GM12878 (cell line): ENCODE measurements around the gene AMH. TPM values are rescaled to one million over a fixed set of nuclear protein-coding genes. Genes with fewer than 3 reads are reported as not detected.

Experiments
- ATAC-seq: fragments of 200-7000 bp; cut with Tn5 transposase; 3 replicates; pipeline ENCODE4 v1.9.1; 2020; ENCODE audit warnings: mild to moderate bottlenecking, moderate library complexity
- BruUV-seq: library from RNA; stranded (reverse); fragments of 400-500 nt; replicated peaks from 2 replicates; lab custom pipeline; 2021; lab: Mats Ljungman, UMichigan
- CTCF ChIA-PET: fragments of 300-600 bp; sonication (Branson Sonifier 250); formaldehyde crosslinking; extraction: SDS; loops from one replicate; lab custom pipeline; 2021; ENCODE audit warnings: inconsistent platforms; lab: Yijun Ruan, JAX
- POLR2A ChIA-PET: fragments of 350-600 bp; formaldehyde crosslinking; extraction: SDS; loops from one replicate; lab custom pipeline; 2021; ENCODE audit warnings: inconsistent platforms; lab: Charles Lee
- RAD21 ChIA-PET: fragments of 300-600 bp; sonication (Branson Sonifier 250); formaldehyde crosslinking; loops from one replicate; lab custom pipeline; 2023; ENCODE audit warnings: antibody characterized with exemption; ENCODE audit not compliant: unreplicated experiment; lab: Charles Lee
- SMC1A ChIA-PET: fragments of 300-600 bp; sonication (Branson Sonifier 250); formaldehyde crosslinking; loops from one replicate; lab custom pipeline; 2023; ENCODE audit not compliant: unreplicated experiment, uncharacterized antibody; lab: Charles Lee
- DNase-seq: peaks from one replicate; pipeline ENCODE4 v3.0.0-alpha.2; 2011; ENCODE audit warnings: low read depth, low spot score
- FAIRE-seq: peaks from 3 replicates; lab custom pipeline; 2011; peaks lifted over from hg19 to GRCh38; lab: Jason Lieb, UNC
- H2AFZ ChIP-seq: 2 replicates; pipeline ENCODE4 v1.6.0; 2011; ENCODE audit warnings: low read depth, low read length, control low read depth; ENCODE audit not compliant: control insufficient read depth
- H3K27ac ChIP-seq: 2 replicates; pipeline ENCODE4 v1.5.1; 2011; ENCODE audit warnings: control low read depth; ENCODE audit not compliant: control insufficient read depth, insufficient read depth
- H3K27me3 ChIP-seq, 2 experiments: replicated peaks in 1 of 2; 2 replicates each; pipeline versions ENCODE4 v1.6.0 to v1.6.1; 2011; ENCODE audit warnings: low read length in 1 of 2; ENCODE audit not compliant: control insufficient read depth in 2 of 2, insufficient read depth in 2 of 2
- H3K36me3 ChIP-seq, 2 experiments: 2 replicates each; pipeline ENCODE4 v1.5.1; 2011; ENCODE audit warnings: low read length in 1 of 2; ENCODE audit not compliant: control insufficient read depth in 2 of 2, insufficient read depth in 2 of 2
- H3K4me1 ChIP-seq: 2 replicates; pipeline ENCODE4 v1.6.1; 2011; ENCODE audit warnings: mild to moderate bottlenecking, low read length, moderate library complexity, mixed read lengths; ENCODE audit not compliant: control insufficient read depth, insufficient read depth
- H3K4me2 ChIP-seq: 2 replicates; pipeline ENCODE4 v1.6.0; 2011; ENCODE audit warnings: control low read depth; ENCODE audit not compliant: control insufficient read depth, insufficient read depth
- H3K4me3 ChIP-seq: fragments of 200-600 bp; sonication (generic); 2 replicates; pipeline ENCODE4 v1.5.1; 2016
- H3K79me2 ChIP-seq: 2 replicates; pipeline ENCODE4 v1.6.0; 2011; ENCODE audit warnings: low read length; ENCODE audit not compliant: control insufficient read depth, insufficient read depth
- H3K9ac ChIP-seq: 2 replicates; pipeline ENCODE4 v1.8.0; 2011; ENCODE audit warnings: low read length, control low read depth, mixed read lengths; ENCODE audit not compliant: control insufficient read depth, insufficient read depth
- H3K9me3 ChIP-seq: replicated peaks from 3 replicates; pipeline ENCODE4 v1.5.1; 2011; ENCODE audit warnings: mild to moderate bottlenecking, low read length; ENCODE audit not compliant: control insufficient read depth, insufficient read depth
- H4K20me1 ChIP-seq: 2 replicates; pipeline ENCODE4 v1.6.0; 2011; ENCODE audit not compliant: control insufficient read depth, insufficient read depth
- JUND ChIP-seq: IDR thresholded peaks from 2 replicates; pipeline ENCODE4 v1.6.1; 2012; ENCODE audit warnings: low read depth, mild to moderate bottlenecking, low read length, improper control_type of control experiment, moderate library complexity
- POLR2A ChIP-seq: IDR thresholded peaks from 2 replicates; pipeline ENCODE4 v1.6.1; 2011; ENCODE audit warnings: low read depth, mild to moderate bottlenecking, low read length
- POLR2AphosphoS2 ChIP-seq: IDR thresholded peaks from 2 replicates; pipeline ENCODE4 v1.6.1; 2011; ENCODE audit warnings: low read depth, mild to moderate bottlenecking, low read length, improper control_type of control experiment, moderate library complexity
- TCF12 ChIP-seq: IDR thresholded peaks from 2 replicates; pipeline ENCODE4 v1.6.1; 2011; ENCODE audit warnings: low read depth, mild to moderate bottlenecking, low read length
- WGBS: methylation state at CpG from one replicate; pipeline ENCODE4 v1.1.6; 2016; ENCODE audit warnings: low lambda C conversion rate; ENCODE audit not compliant: insufficient replicate concordance, insufficient coverage; ENCODE audit errors: missing lambda C conversion rate; 5-methylcytosine and 5-hydroxymethylcytosine counted together
- in situ Hi-C: fragments of 300-500 bp; cut with MboI; formaldehyde crosslinking; loops from 9 replicates; pipeline ENCODE4 v1.14.3; 2018; ENCODE audit warnings: mixed read lengths
- intact Hi-C: fragments of 100-400 bp; cut with micrococcal nuclease; formaldehyde crosslinking; loops from one replicate; pipeline ENCODE4 v1.14.2; 2022; ENCODE audit not compliant: unreplicated experiment
- polyA plus RNA-seq, 11 experiments: library from polyadenylated mRNA; depleted of rRNA in 4 of 11; unstranded in 6 of 11; stranded (reverse) in 5 of 11; fragments of >200 nt; fragmentation: Nextera tagmentation in 4 of 11; fragmentation: Illumina TruSeq in 1 of 11; extraction: Ambion mirVana in 4 of 11; extraction: Trizol in 1 of 11; gene quantifications; 1 replicate in 1 of 11; 2 replicates in 10 of 11; pipeline versions ENCODE4 v1.2.1 to v1.2.3, GENCODE V29; 2011 to 2016; ENCODE audit warnings: inconsistent platforms in 2 of 11, missing spikeins in 2 of 11, low read depth in 1 of 11
- total RNA-seq, 4 experiments: library from RNA; depleted of rRNA in 3 of 4; stranded (reverse); fragments of >200 nt in 3 of 4; fragmentation: Illumina TruSeq in 1 of 4; extraction: Trizol in 1 of 4; gene quantifications; 2 replicates each; pipeline versions ENCODE4 v1.2.1 to v1.2.3, GENCODE V29; 2013 to 2021
- TF ChIP-seq, protein P1 (sequence below): IDR thresholded peaks from 2 replicates; pipeline ENCODE4 v1.6.1; 2012; ENCODE audit warnings: mild to moderate bottlenecking, low read depth, low read length

The AMH gene
- total and polyA plus RNA-seq, 10 of the 15 experiments (the other 5 are each of a cell fraction or from before 2014, with no cell fraction given), result 0.17 to 3.5 (median 0.81) TPM; not detected in 4

DNA sequence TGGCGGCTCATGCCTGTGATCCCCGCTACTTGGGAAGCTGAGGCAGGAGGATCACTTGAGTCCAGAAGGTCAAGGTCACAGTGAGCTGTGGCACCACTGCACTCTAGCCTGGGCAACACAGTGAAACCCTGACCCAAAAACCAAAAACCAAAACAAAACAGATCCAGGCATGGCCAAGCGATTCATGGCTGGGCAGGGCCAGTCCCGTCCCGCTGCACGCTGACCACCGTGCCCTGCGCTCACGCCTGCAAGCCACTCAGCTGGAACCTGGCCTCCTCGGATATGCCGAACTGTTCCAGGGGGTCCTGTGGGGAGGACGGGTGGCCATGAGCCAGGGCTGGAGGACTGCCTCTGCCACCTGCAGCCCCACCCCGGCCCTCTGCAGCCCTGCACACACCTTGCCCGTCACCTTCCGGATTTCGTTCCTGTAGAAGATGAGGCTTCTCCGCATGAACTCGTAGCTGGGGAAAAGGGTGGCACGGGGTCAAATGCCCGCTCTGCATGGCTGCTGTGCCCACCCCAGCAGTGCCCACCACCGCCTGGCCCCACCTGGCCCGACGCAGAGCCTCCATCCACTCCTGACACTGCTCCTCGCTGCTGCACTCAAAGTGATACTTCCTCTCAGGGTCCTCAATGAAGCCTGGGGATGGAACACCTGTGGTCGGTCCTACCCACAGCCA lies 15.4 kb upstream of the AMH start:
- FAIRE-seq, result no peak

More for the DNA sequence above, 15.4 kb upstream of the AMH start:
- SMC1A ChIA-PET, result interaction anchor here (0.6 to 3.8 kb wide), 8 partner anchors 37 to 161 kb away, joined by 3 to 19 read pairs (median 4); no protein-coding TSS in a partner anchor
- peaks cover 53% of the 10 kb centered on the region for H3K79me2 ChIP-seq
- no peak overlapping the region; the same call in 1 of the 2 replicates for H3K9ac ChIP-seq
- no peak overlapping the region for H2AFZ ChIP-seq
- POLR2A ChIA-PET, result interaction anchor here (0.5 to 2.1 kb wide), 4 partner anchors 38 to 163 kb away, joined by 3 to 7 read pairs (median 4); no protein-coding TSS in a partner anchor
- no TSS peak for BruUV-seq
- no peak for ATAC-seq
- WGBS, result 77% methylated on average over 25 of the region's 25 CpGs
- RAD21 ChIA-PET, result interaction anchor here (0.6 to 4.0 kb wide), 4 partner anchors 61 to 82 kb away, joined by 3 to 39 read pairs (median 4); partner anchors contain the start of gene AP3D1
- in situ Hi-C loops (loop anchor here (5.0 kb wide), 1 partner anchor 84 kb away; no protein-coding TSS in a partner anchor), intact Hi-C loops (loop anchor here (2.0 to 10.0 kb wide), 2 partner anchors 77 to 139 kb away; partner anchors contain the start of genes IZUMO4 and MOB3A)
- H3K4me3 ChIP-seq, result peak overlapping the region; percentile 59; the same call in 1 of the 2 replicates
- H3K27ac ChIP-seq, result no peak overlapping the region
- TF ChIP-seq TCF12 (no peak), POLR2AphosphoS2 (peak; percentile 10; the same call in 1 of the 2 replicates), POLR2A (0 out of 2 replicates have a peak, but pooled peaks have one; percentile 2), JUND (no peak)
- TF ChIP-seq, protein P1, sequence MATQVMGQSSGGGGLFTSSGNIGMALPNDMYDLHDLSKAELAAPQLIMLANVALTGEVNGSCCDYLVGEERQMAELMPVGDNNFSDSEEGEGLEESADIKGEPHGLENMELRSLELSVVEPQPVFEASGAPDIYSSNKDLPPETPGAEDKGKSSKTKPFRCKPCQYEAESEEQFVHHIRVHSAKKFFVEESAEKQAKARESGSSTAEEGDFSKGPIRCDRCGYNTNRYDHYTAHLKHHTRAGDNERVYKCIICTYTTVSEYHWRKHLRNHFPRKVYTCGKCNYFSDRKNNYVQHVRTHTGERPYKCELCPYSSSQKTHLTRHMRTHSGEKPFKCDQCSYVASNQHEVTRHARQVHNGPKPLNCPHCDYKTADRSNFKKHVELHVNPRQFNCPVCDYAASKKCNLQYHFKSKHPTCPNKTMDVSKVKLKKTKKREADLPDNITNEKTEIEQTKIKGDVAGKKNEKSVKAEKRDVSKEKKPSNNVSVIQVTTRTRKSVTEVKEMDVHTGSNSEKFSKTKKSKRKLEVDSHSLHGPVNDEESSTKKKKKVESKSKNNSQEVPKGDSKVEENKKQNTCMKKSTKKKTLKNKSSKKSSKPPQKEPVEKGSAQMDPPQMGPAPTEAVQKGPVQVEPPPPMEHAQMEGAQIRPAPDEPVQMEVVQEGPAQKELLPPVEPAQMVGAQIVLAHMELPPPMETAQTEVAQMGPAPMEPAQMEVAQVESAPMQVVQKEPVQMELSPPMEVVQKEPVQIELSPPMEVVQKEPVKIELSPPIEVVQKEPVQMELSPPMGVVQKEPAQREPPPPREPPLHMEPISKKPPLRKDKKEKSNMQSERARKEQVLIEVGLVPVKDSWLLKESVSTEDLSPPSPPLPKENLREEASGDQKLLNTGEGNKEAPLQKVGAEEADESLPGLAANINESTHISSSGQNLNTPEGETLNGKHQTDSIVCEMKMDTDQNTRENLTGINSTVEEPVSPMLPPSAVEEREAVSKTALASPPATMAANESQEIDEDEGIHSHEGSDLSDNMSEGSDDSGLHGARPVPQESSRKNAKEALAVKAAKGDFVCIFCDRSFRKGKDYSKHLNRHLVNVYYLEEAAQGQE, result no peak
- peaks cover 21% of the 10 kb centered on the region for H3K4me1 ChIP-seq
- peak overlapping the region; percentile 96 for H3K4me2 ChIP-seq
- no peaks in the 10 kb centered on the region for H3K9me3 ChIP-seq
- DNase-seq, result no peak
- H4K20me1 ChIP-seq, result peaks cover 4% of the 10 kb centered on the region; the same call in 1 of the 2 replicates
- H3K36me3 ChIP-seq, result peaks cover 3 to 26% of the 10 kb centered on the region in 2 experiments; a peak in 3 of 4 replicates
- H3K27me3 ChIP-seq, result no peaks in the 10 kb centered on the region
- CTCF ChIA-PET, result interaction anchor here (0.6 to 3.7 kb wide), 5 partner anchors 79 to 305 kb away, joined by 3 to 35 read pairs (median 3); no protein-coding TSS in a partner anchor
